Measurements from ENCODE around the gene STK39.

- TF ChIP-seq CTCF (IDR thresholded peaks at IDR 0.05; ENCODE audit: borderline replicate concordance, extremely low read depth, low read length, poor library complexity, severe bottlenecking) = no peak
- no peak for TF ChIP-seq EZH2 (IDR thresholded peaks at IDR 0.05; ENCODE audit: borderline replicate concordance, low read depth, low read length, severe bottlenecking)
Measured at GRCh38 chr2:168056242-168056787, 191.1 kb downstream of the STK39 start.
